ENCODE measurements around the gene TMEM59. TPM values are rescaled to one million over a fixed set of nuclear protein-coding genes. Genes with fewer than 3 reads are reported as not detected.

Gene TMEM59
- total and polyA plus RNA-seq, 2 donors (not counting 1 experiment from before 2014, with no cell fraction given): 66.3 to 146 TPM

Small RNA genes within 50 kb of the gene (small RNA-seq; reads per million reads assigned to genes)
- gene AL353898.1 (ENCODE audit: insufficient read length, low read depth, low replicate concordance) (not detected), gene AL353898.2 (ENCODE audit: insufficient read length, low read depth, low replicate concordance) (not detected)

Other genes with a start within 250 kb of the TMEM59 start
- gene NDC1, start 214.9 kb downstream of the TMEM59 start, total RNA-seq: 12.0 and 15.7 TPM in 2 replicates
- gene NDC1, start 214.9 kb downstream of the TMEM59 start, polyA plus RNA-seq: 5.0 and 7.2 TPM in 2 replicates
- 13.9 and 19.3 TPM in 2 replicates for gene YIPF1, start 163.4 kb downstream of the TMEM59 start, total RNA-seq
- 12.2 and 15.8 TPM in 2 replicates for gene YIPF1, start 163.4 kb downstream of the TMEM59 start, polyA plus RNA-seq
- gene DIO1, start 159.0 kb downstream of the TMEM59 start, total RNA-seq: not detected in 2 replicates
- gene DIO1, start 159.0 kb downstream of the TMEM59 start, polyA plus RNA-seq: not detected in 2 replicates
- 45.7 and 48.1 TPM in 2 replicates for gene IFT25, start 107.5 kb downstream of the TMEM59 start, total RNA-seq
- 18.0 and 18.2 TPM in 2 replicates for gene IFT25, start 107.5 kb downstream of the TMEM59 start, polyA plus RNA-seq
- gene LRRC42, start 106.9 kb downstream of the TMEM59 start, total RNA-seq: 10.3 and 12.6 TPM in 2 replicates
- gene LRRC42, start 106.9 kb downstream of the TMEM59 start, polyA plus RNA-seq: 4.7 and 7.7 TPM in 2 replicates
- not detected in 2 replicates for gene LDLRAD1, start 35.0 kb downstream of the TMEM59 start, total RNA-seq
- gene LDLRAD1, start 35.0 kb downstream of the TMEM59 start, polyA plus RNA-seq: not detected in 2 replicates
- gene TCEANC2, start 404 bp upstream of the TMEM59 start, total RNA-seq: 13.5 and 15.9 TPM in 2 replicates
- 8.0 and 11.2 TPM in 2 replicates for gene TCEANC2, start 404 bp upstream of the TMEM59 start, polyA plus RNA-seq
- gene CDCP2, start 99.8 kb upstream of the TMEM59 start, total RNA-seq: 0.24 TPM in 1 of 2 replicates, not detected in the other
- gene CDCP2, start 99.8 kb upstream of the TMEM59 start, polyA plus RNA-seq: 0.04 and 0.25 TPM in 2 replicates
- 12.4 and 13.2 TPM in 2 replicates for gene CYB5RL, start 146.8 kb upstream of the TMEM59 start, total RNA-seq
- 5.7 and 7.9 TPM in 2 replicates for gene CYB5RL, start 146.8 kb upstream of the TMEM59 start, polyA plus RNA-seq
- gene MRPL37, start 147.0 kb upstream of the TMEM59 start, total RNA-seq: 37.0 and 39.9 TPM in 2 replicates
- gene MRPL37, start 147.0 kb upstream of the TMEM59 start, polyA plus RNA-seq: 7.0 and 9.6 TPM in 2 replicates

Measured in B cell (primary cell).